ENCODE measurements around the gene FUT7.

Gene FUT7

GRCh38 chr9:136996361-136997292 is 35.3 kb downstream of the FUT7 start, which contains the start of gene CLIC3:
CLIC3 (minus strand) TSS chr9:136996568; CDS start chr9:136996543, 25 bp downstream.
- Histone ChIP-seq H3K4me2 (ENCODE audit: low read length) (0 out of 2 replicates have a peak within 1 kb of the TSS, but pooled peaks have one; percentile 7), H3K4me1 (ENCODE audit: insufficient read depth, low read length, severe bottlenecking) (peaks cover 27% of the 10 kb centered on the region), H2AFZ (ENCODE audit: low read length) (no peak within 1 kb of the TSS)

GRCh38 chr9:136995772-136996311 is 36.0 kb downstream of the FUT7 start:
- Histone ChIP-seq H3K4me2 (ENCODE audit: low read length) (no peak overlapping the region), H3K79me2 (ENCODE audit: insufficient read depth, low read length) (no peaks in the 10 kb centered on the region), H3K27ac (ENCODE audit: low read depth, low read length, poor library complexity, severe bottlenecking) (no peak overlapping the region), H3F3A (ENCODE audit: insufficient read depth, low read length) (no peaks in the 10 kb centered on the region), H3K36me3 (ENCODE audit: insufficient read depth, low read length) (no peaks in the 10 kb centered on the region; the same call in 1 of the 2 replicates), H4K20me1 (ENCODE audit: insufficient read depth, low read length) (no peaks in the 10 kb centered on the region), H3K27me3 (ENCODE audit: insufficient read depth, low read length) (no peaks in the 10 kb centered on the region), H3K4me1 (ENCODE audit: insufficient read depth, low read length, severe bottlenecking) (peaks cover 27% of the 10 kb centered on the region), H3K4me3 (ENCODE audit: low read depth, low read length, poor library complexity, severe bottlenecking) (no peak overlapping the region), H2AFZ (ENCODE audit: low read length) (no peak overlapping the region), H3K9me3 (ENCODE audit: low read length) (no peaks in the 10 kb centered on the region), H3K9ac (ENCODE audit: low read length) (no peak overlapping the region), H3K9me2 (ENCODE audit: low read depth, low read length) (no peaks in the 10 kb centered on the region)
- no peak for TF ChIP-seq EZH2 (IDR thresholded peaks at IDR 0.05; ENCODE audit: borderline replicate concordance, low read length)
- no peak for TF ChIP-seq CTCF (IDR thresholded peaks at IDR 0.05; ENCODE audit: low read length)

More at GRCh38 chr9:136996361-136997292, 35.3 kb downstream of the FUT7 start, which contains the start of gene CLIC3:
- no peaks in the 10 kb centered on the region; the same call in 1 of the 2 replicates for H3K36me3 ChIP-seq (ENCODE audit: insufficient read depth, low read length)
- H4K20me1 ChIP-seq (ENCODE audit: insufficient read depth, low read length), result no peaks in the 10 kb centered on the region
- no peaks in the 10 kb centered on the region for H3K9me3 ChIP-seq (ENCODE audit: low read length)
- TF ChIP-seq EZH2 (IDR thresholded peaks at IDR 0.05; ENCODE audit: borderline replicate concordance, low read length) (no peak), CTCF (IDR thresholded peaks at IDR 0.05; ENCODE audit: low read length) (no peak)
- no peaks in the 10 kb centered on the region for H3K79me2 ChIP-seq (ENCODE audit: insufficient read depth, low read length)
- H3K9ac ChIP-seq (ENCODE audit: low read length), result no peak within 1 kb of the TSS
- H3K27ac ChIP-seq (ENCODE audit: low read depth, low read length, poor library complexity, severe bottlenecking), result no peak within 1 kb of the TSS
- no peaks in the 10 kb centered on the region for H3K9me2 ChIP-seq (ENCODE audit: low read depth, low read length)
- no peaks in the 10 kb centered on the region for H3K27me3 ChIP-seq (ENCODE audit: insufficient read depth, low read length)
- no peaks in the 10 kb centered on the region for H3F3A ChIP-seq (ENCODE audit: insufficient read depth, low read length)
- H3K4me3 ChIP-seq (ENCODE audit: low read depth, low read length, poor library complexity, severe bottlenecking), result no peak within 1 kb of the TSS

- Histone ChIP-seq H3K9ac (ENCODE audit: low read length) (no peak overlapping the region), H3F3A (ENCODE audit: insufficient read depth, low read length) (no peaks in the 10 kb centered on the region), H3K4me2 (ENCODE audit: low read length) (no peak overlapping the region), H3K9me2 (ENCODE audit: low read depth, low read length) (no peaks in the 10 kb centered on the region), H3K4me1 (ENCODE audit: insufficient read depth, low read length, severe bottlenecking) (peaks cover 25% of the 10 kb centered on the region), H3K9me3 (ENCODE audit: low read length) (no peaks in the 10 kb centered on the region), H3K79me2 (ENCODE audit: insufficient read depth, low read length) (no peaks in the 10 kb centered on the region), H4K20me1 (ENCODE audit: insufficient read depth, low read length) (no peaks in the 10 kb centered on the region), H3K27ac (ENCODE audit: low read depth, low read length, poor library complexity, severe bottlenecking) (no peak overlapping the region), H3K36me3 (ENCODE audit: insufficient read depth, low read length) (no peaks in the 10 kb centered on the region; the same call in 1 of the 2 replicates), H2AFZ (ENCODE audit: low read length) (no peak overlapping the region), H3K27me3 (ENCODE audit: insufficient read depth, low read length) (no peaks in the 10 kb centered on the region), H3K4me3 (ENCODE audit: low read depth, low read length, poor library complexity, severe bottlenecking) (no peak overlapping the region)
- TF ChIP-seq CTCF (IDR thresholded peaks at IDR 0.05; ENCODE audit: low read length) (no peak), EZH2 (IDR thresholded peaks at IDR 0.05; ENCODE audit: borderline replicate concordance, low read length) (no peak)
Measured at GRCh38 chr9:136995362-136995761, 36.5 kb downstream of the FUT7 start.
